ENCODE results near the gene TKTL2. TPM values are rescaled to one million over a fixed set of nuclear protein-coding genes. Genes with fewer than 3 reads are reported as not detected.

Gene TKTL2
- total and polyA plus RNA-seq, 2 experiments from 2014 or later, result 0.07 TPM; not detected in 1

DNA sequence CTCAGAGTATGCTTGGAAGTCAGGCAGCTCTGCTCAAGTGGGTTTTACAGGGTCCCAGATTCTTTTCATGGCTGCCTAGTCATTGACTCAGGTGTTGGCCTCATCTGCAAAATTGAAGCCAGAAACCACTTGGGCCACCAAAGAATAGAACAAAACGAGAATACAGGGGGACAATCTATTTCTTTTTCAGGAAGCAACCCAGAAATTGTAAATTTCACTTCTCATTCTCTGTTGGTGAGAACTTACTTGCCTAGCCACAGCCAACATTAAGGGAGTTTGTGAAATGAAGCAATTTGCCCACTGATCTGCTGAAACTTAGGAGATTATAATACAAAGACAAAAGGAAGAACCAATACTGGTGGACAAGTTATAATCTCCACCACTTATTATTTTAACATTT lies 8.6 kb upstream of the TKTL2 start (continued):
- TF ChIP-seq, protein P1, sequence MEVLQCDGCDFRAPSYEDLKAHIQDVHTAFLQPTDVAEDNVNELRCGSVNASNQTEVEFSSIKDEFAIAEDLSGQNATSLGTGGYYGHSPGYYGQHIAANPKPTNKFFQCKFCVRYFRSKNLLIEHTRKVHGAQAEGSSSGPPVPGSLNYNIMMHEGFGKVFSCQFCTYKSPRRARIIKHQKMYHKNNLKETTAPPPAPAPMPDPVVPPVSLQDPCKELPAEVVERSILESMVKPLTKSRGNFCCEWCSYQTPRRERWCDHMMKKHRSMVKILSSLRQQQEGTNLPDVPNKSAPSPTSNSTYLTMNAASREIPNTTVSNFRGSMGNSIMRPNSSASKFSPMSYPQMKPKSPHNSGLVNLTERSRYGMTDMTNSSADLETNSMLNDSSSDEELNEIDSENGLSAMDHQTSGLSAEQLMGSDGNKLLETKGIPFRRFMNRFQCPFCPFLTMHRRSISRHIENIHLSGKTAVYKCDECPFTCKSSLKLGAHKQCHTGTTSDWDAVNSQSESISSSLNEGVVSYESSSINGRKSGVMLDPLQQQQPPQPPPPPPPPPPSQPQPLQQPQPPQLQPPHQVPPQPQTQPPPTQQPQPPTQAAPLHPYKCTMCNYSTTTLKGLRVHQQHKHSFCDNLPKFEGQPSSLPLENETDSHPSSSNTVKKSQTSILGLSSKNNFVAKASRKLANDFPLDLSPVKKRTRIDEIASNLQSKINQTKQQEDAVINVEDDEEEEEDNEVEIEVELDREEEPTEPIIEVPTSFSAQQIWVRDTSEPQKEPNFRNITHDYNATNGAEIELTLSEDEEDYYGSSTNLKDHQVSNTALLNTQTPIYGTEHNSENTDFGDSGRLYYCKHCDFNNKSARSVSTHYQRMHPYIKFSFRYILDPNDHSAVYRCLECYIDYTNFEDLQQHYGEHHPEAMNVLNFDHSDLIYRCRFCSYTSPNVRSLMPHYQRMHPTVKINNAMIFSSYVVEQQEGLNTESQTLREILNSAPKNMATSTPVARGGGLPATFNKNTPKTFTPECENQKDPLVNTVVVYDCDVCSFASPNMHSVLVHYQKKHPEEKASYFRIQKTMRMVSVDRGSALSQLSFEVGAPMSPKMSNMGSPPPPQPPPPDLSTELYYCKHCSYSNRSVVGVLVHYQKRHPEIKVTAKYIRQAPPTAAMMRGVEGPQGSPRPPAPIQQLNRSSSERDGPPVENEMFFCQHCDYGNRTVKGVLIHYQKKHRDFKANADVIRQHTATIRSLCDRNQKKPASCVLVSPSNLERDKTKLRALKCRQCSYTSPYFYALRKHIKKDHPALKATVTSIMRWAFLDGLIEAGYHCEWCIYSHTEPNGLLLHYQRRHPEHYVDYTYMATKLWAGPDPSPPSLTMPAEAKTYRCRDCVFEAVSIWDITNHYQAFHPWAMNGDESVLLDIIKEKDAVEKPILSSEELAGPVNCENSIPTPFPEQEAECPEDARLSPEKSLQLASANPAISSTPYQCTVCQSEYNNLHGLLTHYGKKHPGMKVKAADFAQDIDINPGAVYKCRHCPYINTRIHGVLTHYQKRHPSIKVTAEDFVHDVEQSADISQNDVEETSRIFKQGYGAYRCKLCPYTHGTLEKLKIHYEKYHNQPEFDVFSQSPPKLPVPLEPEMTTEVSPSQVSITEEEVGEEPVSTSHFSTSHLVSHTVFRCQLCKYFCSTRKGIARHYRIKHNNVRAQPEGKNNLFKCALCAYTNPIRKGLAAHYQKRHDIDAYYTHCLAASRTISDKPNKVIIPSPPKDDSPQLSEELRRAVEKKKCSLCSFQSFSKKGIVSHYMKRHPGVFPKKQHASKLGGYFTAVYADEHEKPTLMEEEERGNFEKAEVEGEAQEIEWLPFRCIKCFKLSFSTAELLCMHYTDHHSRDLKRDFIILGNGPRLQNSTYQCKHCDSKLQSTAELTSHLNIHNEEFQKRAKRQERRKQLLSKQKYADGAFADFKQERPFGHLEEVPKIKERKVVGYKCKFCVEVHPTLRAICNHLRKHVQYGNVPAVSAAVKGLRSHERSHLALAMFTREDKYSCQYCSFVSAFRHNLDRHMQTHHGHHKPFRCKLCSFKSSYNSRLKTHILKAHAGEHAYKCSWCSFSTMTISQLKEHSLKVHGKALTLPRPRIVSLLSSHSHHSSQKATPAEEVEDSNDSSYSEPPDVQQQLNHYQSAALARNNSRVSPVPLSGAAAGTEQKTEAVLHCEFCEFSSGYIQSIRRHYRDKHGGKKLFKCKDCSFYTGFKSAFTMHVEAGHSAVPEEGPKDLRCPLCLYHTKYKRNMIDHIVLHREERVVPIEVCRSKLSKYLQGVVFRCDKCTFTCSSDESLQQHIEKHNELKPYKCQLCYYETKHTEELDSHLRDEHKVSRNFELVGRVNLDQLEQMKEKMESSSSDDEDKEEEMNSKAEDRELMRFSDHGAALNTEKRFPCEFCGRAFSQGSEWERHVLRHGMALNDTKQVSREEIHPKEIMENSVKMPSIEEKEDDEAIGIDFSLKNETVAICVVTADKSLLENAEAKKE (CRISPR knock-in tag; IDR thresholded peaks at IDR 0.05), result no peak

DNA sequence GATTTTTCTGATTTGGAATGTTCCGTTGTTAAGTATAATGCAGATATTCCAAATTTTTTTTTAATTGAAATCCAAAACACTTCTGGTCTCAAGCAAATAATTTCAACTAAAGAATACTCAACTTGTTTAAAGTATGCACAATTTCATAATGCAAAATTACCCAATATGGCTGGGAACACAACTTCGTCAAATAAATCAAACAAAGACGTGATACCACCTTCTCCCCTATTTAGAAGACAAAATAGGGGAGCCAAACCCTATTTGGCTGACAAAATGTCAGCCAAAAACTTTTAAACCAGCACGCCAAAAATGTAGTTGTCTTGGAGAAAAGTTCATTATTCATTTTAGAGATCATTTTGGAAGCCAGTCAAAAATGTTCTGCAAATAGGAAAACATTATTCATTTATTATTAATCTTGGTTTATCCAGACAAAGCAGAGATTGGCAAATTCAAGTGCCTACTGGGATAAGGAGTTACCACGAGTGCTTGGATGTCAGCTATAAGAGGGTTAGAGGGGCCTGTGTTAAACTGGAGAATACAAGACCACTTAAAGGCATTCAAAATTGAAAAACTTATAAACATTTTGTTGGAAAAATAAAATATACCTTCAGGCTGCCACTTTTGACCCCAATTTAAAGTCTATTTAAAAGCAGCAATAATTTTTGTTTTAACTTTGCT lies 3.3 kb upstream of the TKTL2 start:
- Histone ChIP-seq H3K4me3 (no peak overlapping the region), H3F3A (replicated peaks; ENCODE audit: low read depth) (no peaks in the 10 kb centered on the region), H4K20me1 (replicated peaks; ENCODE audit: insufficient read depth) (no peaks in the 10 kb centered on the region), H3K4me2 (no peak overlapping the region), H3K36me3 (ENCODE audit: insufficient read depth) (no peaks in the 10 kb centered on the region), H3K9me2 (ENCODE audit: insufficient read depth) (no peaks in the 10 kb centered on the region), H2AFZ (no peak overlapping the region), H3K27me3 (ENCODE audit: insufficient read depth) (no peaks in the 10 kb centered on the region), H3K4me1 (ENCODE audit: insufficient read depth) (no peaks in the 10 kb centered on the region), H3K79me2 (replicated peaks; ENCODE audit: insufficient read depth) (no peaks in the 10 kb centered on the region), H3K27ac (ENCODE audit: low read depth) (no peak overlapping the region)
- H3K36me3 Mint-ChIP-seq (ENCODE audit: low read depth), result no peaks in the 10 kb centered on the region
- no peak for ATAC-seq
- H3K4me3 Mint-ChIP-seq, result no peak overlapping the region
- no peak overlapping the region for H3K27ac Mint-ChIP-seq
- H3K4me1 Mint-ChIP-seq, result no peaks in the 10 kb centered on the region
- TF ChIP-seq EZH2 (IDR thresholded peaks at IDR 0.05; ENCODE audit: low read depth, unreplicated experiment) (no peak), POLR2AphosphoS5 (IDR thresholded peaks at IDR 0.05; ENCODE audit: low read depth) (no peak), STAT1 (IDR thresholded peaks at IDR 0.05; ENCODE audit: unreplicated experiment) (no peak), NANOG (IDR thresholded peaks at IDR 0.05; ENCODE audit: borderline replicate concordance) (no peak), ZNF331 (CRISPR knock-in tag; IDR thresholded peaks at IDR 0.05; ENCODE audit: low read depth) (no peak), JUNB (IDR thresholded peaks at IDR 0.05; ENCODE audit: unreplicated experiment) (no peak), ZNF114 (CRISPR knock-in tag; IDR thresholded peaks at IDR 0.05) (no peak), CREB1 (CRISPR knock-in tag; IDR thresholded peaks at IDR 0.05; ENCODE audit: low read depth) (no peak)
- TF ChIP-seq, protein P2, sequence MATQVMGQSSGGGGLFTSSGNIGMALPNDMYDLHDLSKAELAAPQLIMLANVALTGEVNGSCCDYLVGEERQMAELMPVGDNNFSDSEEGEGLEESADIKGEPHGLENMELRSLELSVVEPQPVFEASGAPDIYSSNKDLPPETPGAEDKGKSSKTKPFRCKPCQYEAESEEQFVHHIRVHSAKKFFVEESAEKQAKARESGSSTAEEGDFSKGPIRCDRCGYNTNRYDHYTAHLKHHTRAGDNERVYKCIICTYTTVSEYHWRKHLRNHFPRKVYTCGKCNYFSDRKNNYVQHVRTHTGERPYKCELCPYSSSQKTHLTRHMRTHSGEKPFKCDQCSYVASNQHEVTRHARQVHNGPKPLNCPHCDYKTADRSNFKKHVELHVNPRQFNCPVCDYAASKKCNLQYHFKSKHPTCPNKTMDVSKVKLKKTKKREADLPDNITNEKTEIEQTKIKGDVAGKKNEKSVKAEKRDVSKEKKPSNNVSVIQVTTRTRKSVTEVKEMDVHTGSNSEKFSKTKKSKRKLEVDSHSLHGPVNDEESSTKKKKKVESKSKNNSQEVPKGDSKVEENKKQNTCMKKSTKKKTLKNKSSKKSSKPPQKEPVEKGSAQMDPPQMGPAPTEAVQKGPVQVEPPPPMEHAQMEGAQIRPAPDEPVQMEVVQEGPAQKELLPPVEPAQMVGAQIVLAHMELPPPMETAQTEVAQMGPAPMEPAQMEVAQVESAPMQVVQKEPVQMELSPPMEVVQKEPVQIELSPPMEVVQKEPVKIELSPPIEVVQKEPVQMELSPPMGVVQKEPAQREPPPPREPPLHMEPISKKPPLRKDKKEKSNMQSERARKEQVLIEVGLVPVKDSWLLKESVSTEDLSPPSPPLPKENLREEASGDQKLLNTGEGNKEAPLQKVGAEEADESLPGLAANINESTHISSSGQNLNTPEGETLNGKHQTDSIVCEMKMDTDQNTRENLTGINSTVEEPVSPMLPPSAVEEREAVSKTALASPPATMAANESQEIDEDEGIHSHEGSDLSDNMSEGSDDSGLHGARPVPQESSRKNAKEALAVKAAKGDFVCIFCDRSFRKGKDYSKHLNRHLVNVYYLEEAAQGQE (IDR thresholded peaks at IDR 0.05; ENCODE audit: unreplicated experiment), result no peak
- DNase-seq (ENCODE audit: low spot score), result no peak
- H3K9me3 Mint-ChIP-seq, result no peaks in the 10 kb centered on the region
- H3K27me3 Mint-ChIP-seq (ENCODE audit: insufficient read depth, low read depth, poor library complexity), result no peaks in the 10 kb centered on the region
